ENCODE data around the gene PUS1.

DNA sequence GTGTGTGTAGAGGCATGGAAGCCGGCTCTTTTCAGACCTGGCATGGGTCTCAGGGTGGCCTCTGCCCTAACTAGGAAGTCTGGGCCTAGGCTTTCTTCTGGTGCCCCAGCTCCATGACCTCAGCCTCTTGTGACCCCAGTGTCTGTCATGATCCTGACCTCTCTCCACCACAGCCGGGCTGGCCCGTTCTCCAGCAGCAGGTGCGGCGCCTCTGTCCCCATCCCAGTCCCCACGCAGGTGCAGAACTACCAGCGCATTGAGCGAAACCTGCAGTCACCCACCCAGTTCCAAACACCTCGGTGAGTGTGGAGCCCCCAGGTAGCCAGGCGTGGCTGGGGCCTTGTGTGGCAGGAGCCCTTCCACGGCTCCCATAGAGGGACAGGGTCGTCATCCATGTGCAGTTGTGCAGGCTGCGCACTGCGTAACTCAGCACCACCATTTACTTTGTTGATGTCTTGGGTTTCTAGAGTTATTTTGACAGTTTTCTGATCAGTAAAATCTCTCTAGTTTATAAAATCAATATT is 14.8 kb upstream of the PUS1 start:
- TF ChIP-seq POLR2A (IDR thresholded peaks at IDR 0.05; ENCODE audit: low read depth) (no peak), POLR2AphosphoS5 (IDR thresholded peaks at IDR 0.05) (no peak)

Measured in esophagus muscularis mucosa (tissue), 2 donors.